ENCODE data around the gene MYOT.
"Not testable (repeated sequence)": the region's sequence is repeated elsewhere in the genome, so short reads cannot be mapped to it uniquely, and the experiment has no call there.

Gene MYOT

DNA sequence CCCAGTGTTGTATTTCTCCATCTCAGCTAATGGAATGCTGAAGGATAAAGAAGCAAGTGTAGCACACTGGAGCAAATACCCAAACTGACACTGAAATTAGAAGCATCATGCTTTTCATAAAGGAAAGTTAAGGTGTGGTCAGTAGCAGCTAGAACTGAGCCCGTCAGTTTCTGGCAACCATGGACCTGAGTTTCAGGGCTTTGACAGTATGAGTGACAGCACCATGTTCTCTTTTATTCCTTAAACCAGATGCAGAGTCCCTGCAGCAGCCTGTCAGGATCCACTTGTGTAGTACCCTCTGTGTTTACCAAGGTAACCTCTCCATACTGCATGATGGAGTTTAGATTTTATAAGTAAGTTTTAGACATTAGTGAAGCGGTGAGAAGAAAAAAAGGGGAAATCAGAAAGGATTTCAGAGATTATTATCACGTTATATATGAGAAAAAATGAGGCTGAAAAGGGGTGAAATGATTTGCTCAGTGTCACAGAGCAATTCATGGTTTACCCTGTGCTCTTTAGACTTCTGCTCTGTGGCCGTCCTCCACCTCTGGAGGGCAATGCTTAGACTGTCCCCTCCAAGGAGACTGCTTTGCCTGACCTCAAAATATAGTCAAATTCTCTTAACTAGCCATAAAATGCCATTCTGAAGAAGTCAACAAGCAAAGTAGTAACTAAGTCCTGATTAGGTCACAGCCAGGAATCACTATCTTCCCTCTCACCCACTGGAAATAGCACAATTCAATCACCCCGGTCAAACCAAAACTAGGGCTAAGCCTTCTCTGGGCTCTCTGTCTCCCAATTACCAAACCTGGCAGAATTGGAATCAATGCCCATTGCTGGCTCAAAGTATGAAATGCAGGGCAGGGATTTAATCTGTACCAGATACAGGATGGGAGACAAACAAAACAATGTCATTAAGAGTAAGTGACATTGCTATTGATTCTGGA lies 10.5 kb upstream of the MYOT start:
- DNase-seq = no peak

DNA sequence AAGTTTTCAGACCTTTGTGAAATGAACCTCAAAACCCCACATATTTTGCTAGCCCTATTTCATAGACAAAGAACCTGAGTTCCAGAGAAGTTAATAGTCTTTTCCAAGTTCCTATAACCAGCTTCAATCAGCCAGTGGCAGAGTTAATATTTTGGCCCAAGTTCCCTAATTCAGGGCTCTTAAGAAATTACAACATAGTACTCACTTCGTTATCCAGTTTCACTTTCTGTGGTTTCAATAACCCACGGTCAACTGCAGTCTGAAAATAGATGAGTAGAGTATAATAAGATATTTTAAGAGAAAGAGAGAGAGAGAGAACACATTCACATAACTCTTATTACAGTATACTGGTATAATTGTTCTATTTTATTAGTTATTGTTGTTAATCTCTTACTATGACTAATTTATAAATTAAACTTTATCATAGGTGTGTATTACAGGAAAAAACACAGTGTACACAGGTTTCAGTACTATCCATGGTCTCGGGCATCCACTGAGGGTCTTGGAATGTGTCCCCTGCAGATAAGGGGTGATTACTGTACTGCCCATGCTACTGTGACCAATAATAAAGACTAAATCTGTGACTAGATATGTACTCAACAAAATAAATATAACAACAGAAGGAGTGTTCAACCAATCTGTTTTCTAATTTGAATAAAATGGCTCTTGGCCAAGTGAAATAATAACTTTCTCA lies 9.3 kb upstream of the MYOT start:
- no peak for DNase-seq

DNA sequence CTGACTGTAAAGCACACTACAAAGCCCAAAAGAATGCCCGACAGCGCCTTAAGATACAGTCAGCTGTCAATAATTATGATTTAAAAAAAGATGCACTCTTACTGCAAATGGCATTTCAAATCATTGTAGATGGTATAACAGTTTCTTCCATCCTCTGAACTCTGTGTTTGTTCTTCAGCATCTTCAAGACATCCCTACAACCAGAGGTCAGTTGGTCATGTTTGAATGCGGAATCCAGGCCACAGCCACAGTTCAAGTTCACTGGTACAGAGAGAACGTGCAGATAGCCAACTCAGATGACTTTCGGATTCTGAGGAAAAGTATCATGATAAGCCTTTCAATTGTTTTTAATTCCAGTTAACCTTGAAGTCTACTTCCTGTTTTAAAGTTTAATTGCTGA lies 8.7 kb upstream of the MYOT start:
- DNase-seq = no peak

DNA sequence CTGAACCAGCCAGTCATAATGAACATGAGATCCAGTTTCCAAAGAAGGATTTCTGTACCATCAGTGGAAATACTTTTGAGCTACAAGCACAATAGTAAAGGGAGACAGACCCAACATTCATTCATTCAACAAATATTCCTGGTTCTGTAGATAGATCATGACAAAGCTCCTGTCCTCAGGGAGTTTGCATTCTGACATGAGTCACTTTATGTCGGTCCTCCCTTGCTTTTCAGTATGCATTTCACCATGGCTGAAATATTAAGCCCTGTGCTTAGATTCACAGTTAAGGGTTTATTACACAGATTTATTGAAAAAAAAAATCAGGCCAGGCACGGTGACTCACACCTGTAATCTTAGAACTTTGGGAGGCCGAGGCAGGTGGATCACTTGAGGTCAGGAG lies 5.4 kb upstream of the MYOT start:
- DNase-seq = no peak

- not testable (repeated sequence) for DNase-seq
Observed at GRCh38 chr5:137863653-137864052, 4.0 kb upstream of the MYOT start.

DNA sequence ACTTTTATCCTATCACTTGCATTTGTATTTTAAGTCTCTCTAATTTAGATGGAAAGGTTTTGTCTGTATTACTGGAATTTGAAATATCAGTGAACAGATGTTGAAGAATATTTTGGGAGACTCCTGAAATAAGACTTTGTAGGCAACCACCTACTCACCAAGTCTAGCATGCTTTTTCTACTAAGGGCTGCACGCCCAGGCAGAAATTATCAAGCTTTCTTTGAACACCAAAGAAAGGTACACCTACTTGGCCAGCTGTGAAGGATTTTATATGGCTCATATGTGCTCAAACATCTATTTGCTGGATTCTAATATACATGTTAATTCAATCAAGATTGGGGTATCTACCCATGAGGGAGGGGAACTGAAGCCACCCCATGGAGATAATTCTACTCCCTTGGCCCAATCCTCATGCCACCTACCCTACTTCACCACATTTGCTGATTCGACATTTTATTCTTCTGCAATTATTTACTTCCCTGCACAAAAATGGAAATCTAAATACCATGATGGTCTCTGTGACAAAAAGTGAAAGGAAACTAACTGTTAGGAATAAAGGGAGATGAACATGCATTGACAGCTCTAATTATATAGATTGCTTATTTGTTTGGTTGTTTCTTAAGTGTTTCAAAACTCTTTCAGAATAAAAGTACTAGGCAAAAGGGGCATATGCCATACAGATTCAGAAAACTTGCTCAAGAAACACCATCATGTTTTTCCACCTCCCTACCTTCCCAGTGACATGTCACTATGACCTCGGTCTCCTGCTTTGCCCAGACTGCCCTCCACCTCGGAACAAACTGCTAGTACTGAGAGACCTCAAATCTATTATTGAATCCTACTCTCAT lies 895 bp upstream of the MYOT start:
- no peak for DNase-seq

- DNase-seq = no peak
Observed at GRCh38 chr5:137870647-137871339, 3.1 kb downstream of the MYOT start.

DNA sequence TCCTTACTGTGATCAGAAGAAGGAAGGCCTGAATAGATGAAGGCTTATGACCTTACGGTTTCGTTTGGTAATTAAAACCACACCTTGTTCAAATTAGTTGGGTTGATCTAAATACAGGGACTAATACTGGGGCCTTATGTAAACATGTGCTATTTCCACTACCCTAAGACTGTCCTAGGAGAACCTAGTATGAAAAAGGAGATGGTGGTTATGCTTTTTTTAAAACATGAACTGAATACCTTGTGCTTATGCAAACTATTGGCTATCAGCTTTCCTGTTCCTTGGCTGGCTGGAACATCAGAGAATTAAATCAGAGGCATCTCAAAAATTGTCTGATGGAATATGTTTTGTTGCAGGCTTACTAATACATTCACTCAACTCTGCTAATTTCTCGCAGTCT lies 3.9 kb downstream of the MYOT start:
- DNase-seq = no peak

GRCh38 chr5:137872466-137872865 lies 4.8 kb downstream of the MYOT start:
- DNase-seq = no peak

DNA sequence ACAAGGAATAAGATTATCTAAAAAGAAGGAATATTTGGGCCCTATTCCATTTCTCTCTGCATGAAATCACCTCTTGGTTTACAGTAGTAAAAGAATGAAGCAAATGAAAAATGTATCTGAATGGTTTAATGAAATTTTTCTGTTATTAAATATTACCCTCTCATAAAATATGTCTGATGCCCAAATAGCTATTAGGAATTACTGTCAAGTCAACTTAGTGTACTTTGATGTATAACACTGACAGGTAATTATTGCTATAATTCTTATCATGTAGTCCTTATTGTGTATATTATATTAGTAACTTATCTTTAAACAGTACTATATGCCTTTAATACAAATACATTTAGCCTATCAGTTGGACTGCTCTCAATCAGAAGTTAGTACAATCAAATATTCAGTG lies 8.4 kb downstream of the MYOT start:
- DNase-seq = no peak

- DNase-seq = no peak
Observed at GRCh38 chr5:137880313-137880712, 12.7 kb downstream of the MYOT start.

GRCh38 chr5:137887831-137888230 lies 20.2 kb downstream of the MYOT start:
- no peak for DNase-seq

GRCh38 chr5:137888466-137888862 lies 20.8 kb downstream of the MYOT start:
- DNase-seq = no peak

DNA sequence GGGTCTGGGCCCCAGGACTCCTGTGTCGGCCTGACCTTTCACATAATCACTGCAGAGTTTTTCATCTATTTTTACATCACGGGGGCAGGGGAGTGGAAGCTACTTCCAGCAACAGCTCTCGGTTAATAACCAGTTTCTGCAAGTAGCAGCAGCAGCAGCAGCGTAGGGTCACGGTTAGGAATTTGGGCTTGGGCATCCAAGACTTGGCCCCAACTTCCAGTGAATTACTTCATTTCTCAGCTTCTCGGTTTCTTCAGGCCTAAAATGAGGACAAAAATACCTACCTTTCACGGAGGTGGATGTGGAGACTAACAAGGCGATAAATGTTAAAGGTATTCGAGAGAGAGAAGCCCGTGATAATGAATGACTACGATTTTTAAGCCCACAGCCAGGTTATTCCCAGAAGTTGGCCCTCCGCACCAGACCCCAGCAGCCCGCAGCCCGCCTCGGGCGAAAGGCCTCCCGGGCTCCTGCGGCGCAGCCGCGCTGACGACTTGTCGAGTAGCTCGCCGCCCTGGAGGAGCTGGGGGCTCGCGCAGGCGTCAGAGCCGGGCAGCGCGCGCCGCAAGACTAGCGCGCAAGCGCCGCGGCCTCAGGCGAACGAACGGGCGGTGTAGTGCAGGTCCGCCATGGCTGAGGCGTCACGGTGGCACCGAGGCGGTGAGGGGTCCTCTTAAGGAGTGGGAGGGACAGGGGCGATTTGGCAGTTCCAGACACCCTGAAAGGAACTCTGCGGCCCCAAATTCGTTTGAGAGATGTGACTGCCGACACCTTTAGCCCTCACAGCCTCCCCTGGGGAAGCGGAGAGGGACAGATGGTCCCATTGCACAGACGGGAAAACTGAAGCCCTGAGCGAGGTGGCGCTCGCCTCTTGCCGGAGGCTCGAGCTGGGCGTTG lies 21.5 kb downstream of the MYOT start, which contains the start of gene PKD2L2:
TSS of gene PKD2L2 (plus strand) at position 595 of the 897 bp plus-strand sequence. CDS start at position 630, 35 bp downstream.
- DNase-seq = peak; percentile 73

DNA sequence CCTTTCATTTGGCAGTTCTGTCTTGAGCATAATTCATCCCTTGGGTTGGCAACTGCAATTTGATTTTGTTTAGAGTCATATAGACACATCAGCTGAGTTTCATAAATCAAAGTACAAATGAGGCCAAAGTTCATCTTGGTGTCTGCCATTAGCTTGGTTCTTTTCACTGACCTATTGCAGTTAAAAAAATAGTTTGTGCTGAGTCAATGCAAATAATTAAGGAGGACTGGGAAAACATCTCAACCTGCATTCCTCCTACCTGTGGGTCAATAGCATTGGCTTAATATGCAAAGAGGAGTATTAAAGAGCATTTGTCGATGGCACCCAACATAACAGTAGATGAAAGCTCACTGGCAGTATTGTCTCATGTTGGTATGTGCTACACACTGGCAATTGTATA lies 23.2 kb downstream of the MYOT start:
- no peak for DNase-seq

- DNase-seq = no peak
Observed at GRCh38 chr5:137891849-137892248, 24.2 kb downstream of the MYOT start.

- DNase-seq = no peak
Observed at GRCh38 chr5:137894586-137894985, 26.9 kb downstream of the MYOT start.

GRCh38 chr5:137896560-137896959 lies 28.9 kb downstream of the MYOT start:
- DNase-seq = no peak

GRCh38 chr5:137899493-137899892 lies 31.8 kb downstream of the MYOT start:
- DNase-seq = no peak

- DNase-seq = no peak
Observed at GRCh38 chr5:137901011-137901817, 33.6 kb downstream of the MYOT start.
